HepG2 (cell line): Measurements from ENCODE around the gene MACROD2. TPM values are rescaled to one million over a fixed set of nuclear protein-coding genes. Genes with fewer than 3 reads are reported as not detected.

Source experiments
- ATAC-seq: fragments of 200-7000 bp; cut with Tn5 transposase; 3 replicates; pipeline ENCODE4 v1.9.1; 2020; ENCODE audit warnings: mild to moderate bottlenecking, moderate library complexity
- BruUV-seq: library from RNA; stranded (reverse); fragments of 400-500 nt; replicated peaks from 2 replicates; lab custom pipeline; 2021; lab: Mats Ljungman, UMichigan
- CTCF ChIA-PET: fragments of 300-600 bp; formaldehyde crosslinking; extraction: SDS; loops from one replicate; lab custom pipeline; 2021; ENCODE audit warnings: low total read pairs, inconsistent platforms, low intra/inter-chr PET ratio; lab: Yijun Ruan, JAX
- POLR2A ChIA-PET: fragments of 350-600 bp; sonication (Branson Sonifier 250); formaldehyde crosslinking; loops from one replicate; lab custom pipeline; 2020; ENCODE audit warnings: antibody characterized with exemption, inconsistent platforms; lab: Yijun Ruan, JAX
- DNase-seq: peaks from one replicate; pipeline ENCODE4 v3.0.0-alpha.2; 2015; ENCODE audit warnings: low spot score
- FAIRE-seq: peaks from 3 replicates; lab custom pipeline; 2011; peaks lifted over from hg19 to GRCh38; lab: Jason Lieb, UNC
- H2AFZ ChIP-seq: one replicate; pipeline ENCODE4 v1.6.1; 2011; ENCODE audit warnings: low read length, inconsistent platforms
- H3K27ac ChIP-seq: fragments of 300-600 bp; 3 replicates; pipeline ENCODE4 v1.8.0; 2011; ENCODE audit warnings: mixed run types, mild to moderate bottlenecking, mixed read lengths, low read length, inconsistent platforms; ENCODE audit not compliant: insufficient read depth; ENCODE audit errors: extremely low read length
- H3K27me3 ChIP-seq, 2 experiments: fragments of 200-600 bp in 1 of 2; 2 replicates in 1 of 2; 3 replicates in 1 of 2; pipeline versions ENCODE4 v1.6.0 to v1.8.0; 2011; ENCODE audit warnings: low read length in 2 of 2, mild to moderate bottlenecking in 2 of 2, moderate library complexity in 2 of 2, inconsistent platforms in 1 of 2; ENCODE audit not compliant: insufficient read depth in 2 of 2, control insufficient read depth in 1 of 2
- H3K36me3 ChIP-seq, 2 experiments: fragments of 200-600 bp in 1 of 2; replicated peaks in 1 of 2; 2 replicates in 1 of 2; 3 replicates in 1 of 2; pipeline versions ENCODE4 v1.5.1 to v1.8.0; 2011; ENCODE audit warnings: low read length in 2 of 2, inconsistent platforms in 1 of 2; ENCODE audit not compliant: insufficient read depth in 2 of 2, control insufficient read depth in 1 of 2
- H3K4me1 ChIP-seq: 2 replicates; pipeline ENCODE4 v1.5.1; 2012; ENCODE audit warnings: low read length, inconsistent platforms; ENCODE audit not compliant: insufficient read depth
- H3K4me2 ChIP-seq: 2 replicates; pipeline ENCODE4 v1.6.0; 2011; ENCODE audit warnings: low read depth, low read length, inconsistent platforms
- H3K4me3 ChIP-seq, 3 experiments: fragments of 200-600 bp in 1 of 3; sonication (generic), shearing (Covaris generic) in 1 of 3; replicated peaks in 1 of 3; 2 replicates each; pipeline ENCODE4 v1.5.1; 2011 to 2016; ENCODE audit warnings: low read length in 3 of 3, inconsistent platforms in 2 of 3, low read depth in 2 of 3, mild to moderate bottlenecking in 2 of 3, control low read depth in 1 of 3, mixed read lengths in 1 of 3; ENCODE audit not compliant: insufficient read depth in 1 of 3
- H3K79me2 ChIP-seq: one replicate; pipeline ENCODE4 v1.6.1; 2011; ENCODE audit warnings: low read length, inconsistent platforms; ENCODE audit not compliant: insufficient read depth
- H3K9ac ChIP-seq: 2 replicates; pipeline ENCODE4 v1.6.0; 2011; ENCODE audit warnings: mild to moderate bottlenecking, low read depth, low read length, inconsistent platforms; ENCODE audit not compliant: insufficient read depth
- H3K9me3 ChIP-seq: 2 replicates; pipeline ENCODE4 v1.5.1; 2012; ENCODE audit warnings: mild to moderate bottlenecking, low read length
- H4K20me1 ChIP-seq: 2 replicates; pipeline ENCODE4 v1.6.0; 2011; ENCODE audit warnings: inconsistent platforms, mild to moderate bottlenecking, low read length, moderate library complexity; ENCODE audit not compliant: insufficient read depth
- CCAR2 ChIP-seq: fragments of 200-400 bp; formaldehyde crosslinking; optimal IDR thresholded peaks from 2 replicates; pipeline ENCODE3; 2018; ENCODE audit warnings: low read depth, mild to moderate bottlenecking, low read length, moderate library complexity
- STAG1 ChIP-seq: sonication (generic); formaldehyde crosslinking; IDR thresholded peaks from 2 replicates; pipeline ENCODE4 v1.4.0; 2020; ENCODE audit warnings: missing genetic modification reagents
- WGBS: methylation state at CpG from one replicate; pipeline ENCODE4 v1.1.6; 2017; ENCODE audit warnings: low lambda C conversion rate; 5-methylcytosine and 5-hydroxymethylcytosine counted together
- in situ Hi-C: cut with HindIII; loops from 2 replicates; pipeline ENCODE4 v1.10.0; 2017; ENCODE audit warnings: low pct_unique_long_range_greater_than_20kb; ENCODE audit not compliant: extremely low pct_ligation_motif_present
- intact Hi-C: fragments of 100-400 bp; cut with micrococcal nuclease; formaldehyde crosslinking; loops from one replicate; pipeline ENCODE4 v1.10.0; 2022; ENCODE audit not compliant: unreplicated experiment
- polyA plus RNA-seq, 8 experiments: library from polyadenylated mRNA; depleted of rRNA in 3 of 8; stranded (reverse) in 7 of 8; unstranded in 1 of 8; fragments of >200 nt; fragmentation: Illumina TruSeq in 4 of 8; extraction: Trizol in 4 of 8; gene quantifications; 2 replicates each; pipeline versions ENCODE4 v1.2.1 to v1.2.3, GENCODE V29; 2011 to 2016; ENCODE audit warnings: low read depth in 4 of 8, missing spikeins in 1 of 8, mixed read lengths in 1 of 8; ENCODE audit not compliant: insufficient read depth in 1 of 8
- total RNA-seq, 5 experiments: library from RNA; depleted of rRNA; stranded (reverse); fragments of >200 nt; fragmentation: Illumina TruSeq; extraction: Trizol; gene quantifications; 2 replicates each; pipeline ENCODE4 v1.2.3, GENCODE V29; 2016; ENCODE audit warnings: low read depth in 1 of 5
- TF ChIP-seq, protein P1 (sequence below): sonication (generic); formaldehyde crosslinking; conservative IDR thresholded peaks from 2 replicates; pipeline ENCODE4 v1.4.0; 2020; ENCODE audit warnings: missing genetic modification reagents
- TF ChIP-seq, protein P2 (sequence below): sonication (generic); formaldehyde crosslinking; IDR thresholded peaks from 2 replicates; pipeline ENCODE4 v1.5.0; 2020; ENCODE audit warnings: missing genetic modification reagents, mild to moderate bottlenecking, borderline replicate concordance
- TF ChIP-seq, protein P3 (sequence below): sonication (generic); formaldehyde crosslinking; IDR thresholded peaks from 2 replicates; pipeline ENCODE4 v1.5.0; 2020; ENCODE audit warnings: mild to moderate bottlenecking, missing genetic modification reagents, moderate library complexity

MACROD2 gene
- total and polyA plus RNA-seq, 2 of the 13 experiments (the other 11 are each of a cell fraction or from before 2014, with no cell fraction given), result 0.13 to 0.51 TPM

DNA sequence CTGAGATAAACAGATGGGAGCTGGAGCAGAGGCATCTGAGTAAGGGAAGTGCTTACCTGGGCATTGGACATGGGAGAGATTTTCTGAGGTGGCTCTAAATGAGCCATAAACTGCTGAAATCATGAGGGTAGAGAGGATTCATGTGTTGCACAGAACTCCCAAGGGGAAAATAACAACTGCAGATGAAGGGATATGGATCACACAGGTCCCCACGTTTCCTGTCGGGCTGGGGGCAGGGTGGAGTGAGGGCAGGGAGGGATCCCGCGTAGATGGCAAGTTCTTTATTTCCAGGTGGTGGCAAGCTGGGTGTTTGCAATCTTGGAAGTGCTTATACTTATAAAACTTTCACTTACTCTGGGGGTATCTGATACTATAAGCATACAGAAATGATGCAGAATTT, 764.7 kb downstream of the MACROD2 start:
- Histone ChIP-seq H4K20me1 (no peaks in the 10 kb centered on the region), H3K4me3 (no peak overlapping the region), H3K27me3 (no peaks in the 10 kb centered on the region), H3K27ac (no peak overlapping the region), H3K9ac (no peak overlapping the region), H3K36me3 (no peaks in the 10 kb centered on the region), H3K9me3 (no peaks in the 10 kb centered on the region), H3K4me2 (no peak overlapping the region), H3K4me1 (no peaks in the 10 kb centered on the region), H2AFZ (no peak overlapping the region), H3K79me2 (no peaks in the 10 kb centered on the region)
- ChIA-PET CTCF (no interaction called here), POLR2A (no interaction called here)
- FAIRE-seq (no peak), ATAC-seq (no peak), DNase-seq (no peak)
- in situ Hi-C loops (no loop called here), intact Hi-C loops (no loop called here)
- TF ChIP-seq, protein P1, sequence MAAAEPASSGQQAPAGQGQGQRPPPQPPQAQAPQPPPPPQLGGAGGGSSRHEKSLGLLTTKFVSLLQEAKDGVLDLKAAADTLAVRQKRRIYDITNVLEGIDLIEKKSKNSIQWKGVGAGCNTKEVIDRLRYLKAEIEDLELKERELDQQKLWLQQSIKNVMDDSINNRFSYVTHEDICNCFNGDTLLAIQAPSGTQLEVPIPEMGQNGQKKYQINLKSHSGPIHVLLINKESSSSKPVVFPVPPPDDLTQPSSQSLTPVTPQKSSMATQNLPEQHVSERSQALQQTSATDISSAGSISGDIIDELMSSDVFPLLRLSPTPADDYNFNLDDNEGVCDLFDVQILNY (CRISPR knock-in tag), result no peak
- TF ChIP-seq, protein P2, sequence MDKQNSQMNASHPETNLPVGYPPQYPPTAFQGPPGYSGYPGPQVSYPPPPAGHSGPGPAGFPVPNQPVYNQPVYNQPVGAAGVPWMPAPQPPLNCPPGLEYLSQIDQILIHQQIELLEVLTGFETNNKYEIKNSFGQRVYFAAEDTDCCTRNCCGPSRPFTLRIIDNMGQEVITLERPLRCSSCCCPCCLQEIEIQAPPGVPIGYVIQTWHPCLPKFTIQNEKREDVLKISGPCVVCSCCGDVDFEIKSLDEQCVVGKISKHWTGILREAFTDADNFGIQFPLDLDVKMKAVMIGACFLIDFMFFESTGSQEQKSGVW (CRISPR knock-in tag), result no peak
- WGBS, result 44% methylated on average over 4 of the region's 4 CpGs
- BruUV-seq, result no TSS peak

DNA sequence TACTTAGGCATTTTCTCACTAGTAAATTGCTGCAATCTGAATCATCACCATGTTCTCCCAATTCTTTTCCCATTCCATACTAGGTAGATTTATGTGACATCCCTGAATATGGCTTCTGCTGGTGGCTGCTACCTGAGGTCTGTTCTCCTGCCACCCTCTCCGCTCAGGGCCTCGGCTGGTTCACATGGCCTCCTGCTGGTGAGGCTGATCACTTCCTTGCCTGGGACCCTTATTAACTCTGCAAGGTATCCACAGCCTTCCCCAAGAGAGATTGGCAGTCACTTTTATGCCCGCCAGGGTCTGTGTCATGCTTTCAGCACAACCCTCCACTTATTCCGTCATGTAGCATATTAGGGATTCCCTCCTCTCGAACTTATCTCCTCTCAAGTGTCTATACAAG, 766.6 kb downstream of the MACROD2 start:
- FAIRE-seq, result no peak
- Histone ChIP-seq H3K27ac (no peak overlapping the region), H3K27me3 (no peaks in the 10 kb centered on the region), H3K4me2 (no peak overlapping the region), H3K9me3 (no peaks in the 10 kb centered on the region), H3K4me3 (no peak overlapping the region), H4K20me1 (no peaks in the 10 kb centered on the region), H2AFZ (no peak overlapping the region), H3K9ac (no peak overlapping the region), H3K36me3 (no peaks in the 10 kb centered on the region), H3K79me2 (no peaks in the 10 kb centered on the region), H3K4me1 (no peaks in the 10 kb centered on the region)
- in situ Hi-C loops, result no loop called here
- intact Hi-C loops, result no loop called here
- CTCF ChIA-PET, result no interaction called here
- DNase-seq, result no peak
- BruUV-seq, result no TSS peak
- 33% methylated on average over 5 of the region's 5 CpGs for WGBS
- POLR2A ChIA-PET, result no interaction called here
- ATAC-seq, result peak; percentile 92
- TF ChIP-seq CCAR2 (no peak), STAG1 (CRISPR knock-in tag) (peak; percentile 37; the same call in 1 of the 2 replicates)
- TF ChIP-seq, protein P3, sequence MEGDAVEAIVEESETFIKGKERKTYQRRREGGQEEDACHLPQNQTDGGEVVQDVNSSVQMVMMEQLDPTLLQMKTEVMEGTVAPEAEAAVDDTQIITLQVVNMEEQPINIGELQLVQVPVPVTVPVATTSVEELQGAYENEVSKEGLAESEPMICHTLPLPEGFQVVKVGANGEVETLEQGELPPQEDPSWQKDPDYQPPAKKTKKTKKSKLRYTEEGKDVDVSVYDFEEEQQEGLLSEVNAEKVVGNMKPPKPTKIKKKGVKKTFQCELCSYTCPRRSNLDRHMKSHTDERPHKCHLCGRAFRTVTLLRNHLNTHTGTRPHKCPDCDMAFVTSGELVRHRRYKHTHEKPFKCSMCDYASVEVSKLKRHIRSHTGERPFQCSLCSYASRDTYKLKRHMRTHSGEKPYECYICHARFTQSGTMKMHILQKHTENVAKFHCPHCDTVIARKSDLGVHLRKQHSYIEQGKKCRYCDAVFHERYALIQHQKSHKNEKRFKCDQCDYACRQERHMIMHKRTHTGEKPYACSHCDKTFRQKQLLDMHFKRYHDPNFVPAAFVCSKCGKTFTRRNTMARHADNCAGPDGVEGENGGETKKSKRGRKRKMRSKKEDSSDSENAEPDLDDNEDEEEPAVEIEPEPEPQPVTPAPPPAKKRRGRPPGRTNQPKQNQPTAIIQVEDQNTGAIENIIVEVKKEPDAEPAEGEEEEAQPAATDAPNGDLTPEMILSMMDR, result 0 out of 2 replicates have a peak, but pooled peaks have one; percentile 16
